ENCODE results near the gene INSYN1. TPM values are rescaled to one million over a fixed set of nuclear protein-coding genes. Genes with fewer than 3 reads are reported as not detected.

The INSYN1 gene
- total RNA-seq, 1 experiment from 2014 or later = 1.5 TPM

DNA sequence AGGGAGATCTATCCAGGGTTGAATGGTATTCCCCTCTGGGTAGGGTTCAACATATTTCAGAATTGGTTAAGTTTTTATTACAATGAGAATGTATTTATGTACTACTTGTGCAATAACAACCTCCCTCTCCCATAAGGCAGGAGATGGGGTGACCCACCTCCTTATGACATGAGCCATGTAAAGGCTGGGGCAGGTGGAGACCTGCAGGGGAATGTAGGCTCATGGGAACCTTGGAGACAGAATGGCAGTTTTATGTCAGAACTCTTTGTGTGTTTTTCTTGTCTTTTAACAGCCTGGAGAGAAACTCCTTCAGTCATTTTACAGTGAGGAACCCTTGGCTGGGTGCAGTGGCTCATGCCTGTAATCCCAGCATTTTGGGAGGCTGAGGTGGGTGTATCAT lies 24.6 kb upstream of the INSYN1 start:
- DNase-seq (ENCODE audit: low spot score) = no peak

DNA sequence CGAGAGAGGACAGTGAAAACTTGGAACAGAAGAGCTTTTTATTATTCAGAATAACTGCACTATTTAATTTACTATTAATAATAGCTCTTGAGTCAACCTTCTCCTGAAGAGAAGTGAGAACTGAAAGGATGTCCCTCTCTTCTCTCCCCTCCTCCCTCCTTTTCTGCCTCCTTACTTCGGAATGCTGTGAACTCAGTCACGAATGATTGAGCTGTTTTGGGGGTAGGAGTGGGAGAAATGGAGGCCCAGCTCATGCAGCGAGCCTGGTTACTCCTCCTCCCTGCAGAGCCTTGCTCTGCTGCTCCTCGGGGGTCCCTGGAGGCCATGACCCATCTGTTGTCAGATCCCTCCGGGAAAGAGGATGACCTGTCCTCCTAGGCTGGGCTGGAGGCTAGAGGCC lies 20.3 kb upstream of the INSYN1 start:
- DNase-seq (ENCODE audit: low spot score) = no peak

DNA sequence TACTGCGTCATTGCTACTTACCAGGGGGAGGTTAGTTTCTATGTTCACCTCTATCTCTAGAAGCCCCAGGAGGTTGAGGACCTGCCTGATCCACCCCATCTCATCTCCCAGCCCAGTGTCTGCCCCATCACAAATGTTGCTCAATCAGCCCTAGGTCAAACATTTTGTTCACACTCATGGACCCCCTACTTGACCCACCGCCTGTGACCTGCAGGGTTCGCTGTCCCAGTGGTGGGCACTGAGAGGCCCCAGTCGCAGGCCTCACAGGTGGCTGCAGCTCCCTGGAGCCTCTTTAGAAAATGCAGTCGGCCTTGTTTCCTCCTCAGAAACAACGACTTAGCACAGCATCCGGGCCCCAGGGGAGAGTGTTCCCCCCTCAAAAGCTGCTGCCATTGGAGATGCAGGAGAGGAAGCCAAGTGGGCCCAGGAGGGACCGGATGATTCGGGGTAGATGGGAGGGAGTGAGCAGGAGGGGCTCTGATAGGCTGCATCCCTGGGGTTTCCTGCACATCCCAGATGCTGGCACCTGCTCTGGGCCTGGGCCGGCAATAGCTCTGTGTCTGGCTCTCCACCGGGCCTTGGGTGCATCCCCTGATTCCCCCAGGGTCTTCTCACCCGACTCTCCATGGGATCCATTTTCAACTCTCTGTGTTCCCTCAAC lies 18.4 kb upstream of the INSYN1 start:
- no peak for DNase-seq (ENCODE audit: low spot score)

DNA sequence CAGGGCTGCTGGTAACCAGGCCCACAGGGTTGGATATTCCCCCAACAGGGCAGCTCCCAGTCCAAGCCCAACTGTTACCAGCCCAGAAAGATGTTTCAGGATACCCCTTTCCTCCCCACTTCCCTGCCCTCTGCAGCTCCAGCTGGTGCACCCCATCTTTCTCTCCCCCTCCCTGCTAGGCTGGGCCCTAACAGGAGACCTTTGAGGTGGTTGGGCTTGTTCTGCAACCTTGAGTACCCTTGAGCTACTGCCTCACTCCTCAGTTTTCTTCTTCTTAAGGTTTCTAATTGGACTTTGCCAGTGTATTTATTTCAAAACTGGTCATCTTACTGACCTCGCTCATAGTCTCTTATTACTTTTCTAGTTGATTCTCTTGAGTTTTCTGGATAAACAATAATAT lies 16.9 kb upstream of the INSYN1 start:
- DNase-seq (ENCODE audit: low spot score) = no peak

DNA sequence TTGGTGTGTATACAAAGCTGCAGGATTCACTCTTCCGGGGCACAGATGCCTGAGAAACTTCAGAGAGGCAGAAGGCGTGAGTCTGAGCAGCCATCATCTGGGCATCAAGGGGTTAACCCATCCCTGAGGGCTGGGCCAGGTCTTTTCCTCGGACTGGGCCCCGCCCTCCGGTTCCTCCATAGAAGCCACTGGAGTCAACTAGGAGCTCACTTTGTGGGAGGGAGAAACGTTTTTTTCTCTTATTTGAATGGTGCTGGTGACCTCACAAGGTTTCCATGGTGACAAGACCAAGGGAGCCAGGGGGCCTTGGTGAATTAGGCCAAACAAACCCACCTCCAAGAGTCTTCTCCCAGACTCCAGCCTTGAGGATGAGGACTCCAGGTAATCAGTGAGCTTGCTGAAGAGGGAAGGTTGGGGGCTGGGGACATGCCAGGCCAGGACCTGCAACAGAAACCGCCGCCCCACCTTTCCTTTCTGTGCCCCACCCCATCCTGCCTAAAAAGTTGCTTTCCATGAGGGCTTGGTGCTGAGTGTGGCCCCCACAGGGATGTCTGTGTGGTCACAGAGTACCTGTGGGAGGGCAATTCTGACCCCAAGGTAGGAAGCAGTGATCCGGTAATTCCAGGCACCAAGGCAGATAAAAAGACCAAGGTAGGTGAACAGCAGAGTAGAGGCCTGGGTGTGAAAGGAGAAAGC lies 14.8 kb upstream of the INSYN1 start:
- no peak for DNase-seq (ENCODE audit: low spot score)

DNA sequence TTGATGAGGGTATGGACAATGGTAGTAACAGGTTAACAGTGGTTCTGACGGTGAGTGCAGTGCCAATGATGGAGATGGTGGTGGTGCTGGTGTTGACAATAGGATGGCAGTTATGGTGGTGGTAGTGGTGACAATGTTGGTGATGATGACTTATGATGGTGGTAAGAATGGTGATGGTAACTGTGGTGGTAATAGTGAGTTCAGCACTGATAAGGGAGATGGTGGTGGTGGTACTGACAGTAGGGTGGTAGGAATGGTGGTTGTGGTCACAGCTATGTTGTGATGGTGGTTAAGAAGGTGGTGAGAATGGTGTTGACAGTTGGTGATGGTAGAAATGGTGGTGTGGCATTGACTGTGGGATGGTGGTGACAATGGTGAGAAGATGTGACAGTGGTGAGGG lies 13.4 kb upstream of the INSYN1 start:
- DNase-seq (ENCODE audit: low spot score) = no peak

DNA sequence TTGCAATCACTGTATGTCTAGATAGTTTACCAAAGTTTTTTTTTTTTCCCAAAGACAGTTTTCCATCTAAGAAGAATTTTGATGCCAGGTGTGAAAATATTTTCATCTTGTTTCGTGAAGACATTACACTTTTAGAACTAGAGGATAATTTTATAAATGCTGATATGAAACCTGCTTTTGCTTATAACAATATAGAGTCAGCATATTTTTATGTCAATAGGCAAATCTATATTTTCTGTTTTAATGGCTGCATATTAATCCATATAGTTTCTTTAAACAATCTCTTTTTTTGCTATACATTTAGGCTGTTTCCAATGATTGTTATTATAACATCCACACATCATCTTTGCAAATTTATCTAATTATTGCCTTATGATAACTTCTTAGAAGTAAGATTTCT lies 12.6 kb upstream of the INSYN1 start:
- no peak for DNase-seq (ENCODE audit: low spot score)

DNA sequence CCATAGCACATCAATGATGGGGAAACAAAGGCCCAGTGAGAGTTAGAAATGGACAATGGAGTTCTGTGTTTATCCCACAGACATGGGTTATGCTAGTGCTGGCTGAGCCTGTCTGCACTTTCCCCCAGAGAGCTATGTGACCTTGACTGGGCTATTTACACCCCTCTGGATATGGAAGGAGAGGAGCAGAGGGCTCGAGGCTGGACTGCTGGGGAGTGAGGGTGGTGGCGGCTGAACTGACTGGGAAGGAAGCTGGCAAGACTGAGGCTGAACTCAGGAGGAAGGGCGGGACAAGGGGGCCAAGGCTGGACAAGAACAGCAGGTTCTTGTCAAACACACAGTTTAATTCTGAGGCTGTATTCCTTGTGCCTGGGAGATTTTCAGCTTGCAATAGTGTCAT lies 10.8 kb upstream of the INSYN1 start:
- no peak for DNase-seq (ENCODE audit: low spot score)

DNA sequence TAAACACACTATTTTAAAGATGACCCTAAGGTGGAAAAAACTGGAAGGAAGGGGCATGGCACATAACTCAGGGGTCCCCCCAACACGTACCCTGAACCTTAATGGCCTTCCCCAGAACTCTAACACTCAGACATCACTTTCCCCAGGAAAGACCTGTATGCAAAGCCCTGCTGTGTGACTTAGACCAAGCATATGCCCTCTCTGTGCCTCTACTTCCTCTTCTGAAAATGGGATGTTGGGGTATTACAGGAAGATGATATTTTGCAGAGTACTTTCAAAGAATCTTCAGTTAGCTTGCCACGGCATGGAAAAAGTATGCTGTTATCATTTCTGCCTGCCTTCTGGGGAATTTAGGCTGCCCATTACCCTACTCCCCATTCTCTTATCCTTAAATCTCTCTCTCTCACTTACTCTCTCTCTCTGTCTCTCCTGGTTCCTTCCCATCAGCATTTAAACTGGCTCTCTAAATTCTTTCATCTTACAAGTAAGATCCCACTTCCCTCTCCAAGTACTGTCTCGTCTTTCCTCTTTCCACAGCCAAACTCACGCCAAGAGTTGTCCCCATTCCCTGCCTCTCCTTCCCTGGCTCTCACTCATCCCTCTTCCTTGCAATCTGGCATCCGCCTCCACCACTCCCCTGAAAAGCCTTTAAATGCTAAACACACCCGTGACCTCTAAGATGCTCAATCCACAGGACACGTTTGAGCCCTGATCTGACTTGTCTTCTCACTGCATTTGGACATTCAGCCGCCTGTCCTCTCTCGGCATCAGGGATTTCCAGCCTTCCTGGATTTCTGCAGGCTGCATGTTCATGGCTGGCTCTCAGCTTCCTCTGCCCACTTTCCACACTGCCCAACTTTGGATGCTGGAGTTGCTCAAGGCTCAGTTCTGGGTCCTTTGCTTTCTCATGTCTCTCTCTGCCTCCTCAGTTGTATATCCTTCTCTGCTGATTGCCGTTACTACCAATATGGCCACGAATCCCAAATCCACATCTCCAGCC lies 7.5 kb upstream of the INSYN1 start:
- no peak for DNase-seq (ENCODE audit: low spot score)

DNA sequence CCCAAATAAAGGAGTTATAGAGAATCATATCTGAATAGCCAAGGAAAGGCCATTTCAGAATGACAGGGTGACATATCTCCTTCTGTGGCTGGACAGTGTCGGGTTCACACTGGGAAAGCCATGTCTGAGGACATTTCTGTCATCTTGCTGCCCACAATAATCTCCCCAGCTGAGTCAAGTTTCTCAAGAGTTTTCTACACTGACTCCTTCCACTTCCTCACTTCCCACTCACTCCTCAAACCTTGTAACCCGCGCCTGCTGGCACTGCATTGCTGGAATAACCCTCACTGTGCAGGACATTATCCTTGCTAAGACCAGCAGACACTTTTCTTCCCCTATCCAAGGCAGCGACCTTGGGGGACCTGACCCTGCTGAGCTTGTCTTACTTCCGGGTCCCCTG lies 5.3 kb upstream of the INSYN1 start:
- no peak for DNase-seq (ENCODE audit: low spot score)

DNA sequence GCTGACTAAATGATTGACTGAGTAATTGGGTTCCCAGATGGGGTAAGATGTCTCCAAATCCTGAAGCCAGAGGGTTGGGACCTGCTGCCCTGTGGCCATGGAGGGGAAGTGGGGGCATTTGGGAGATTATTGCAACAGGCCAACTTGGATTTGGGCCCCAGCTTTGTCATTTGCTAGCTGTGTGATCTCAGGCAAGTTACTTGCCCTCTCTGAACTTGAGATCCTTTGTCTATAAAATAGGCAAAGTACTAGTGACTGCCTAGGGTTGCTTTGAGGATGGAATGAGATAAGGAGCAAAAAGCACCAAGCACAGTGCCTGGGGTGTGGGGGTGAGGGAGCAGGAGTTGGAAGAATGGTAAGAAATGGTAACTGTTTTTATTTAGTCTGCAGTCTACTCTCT lies 4.4 kb upstream of the INSYN1 start:
- no peak for DNase-seq (ENCODE audit: low spot score)

DNA sequence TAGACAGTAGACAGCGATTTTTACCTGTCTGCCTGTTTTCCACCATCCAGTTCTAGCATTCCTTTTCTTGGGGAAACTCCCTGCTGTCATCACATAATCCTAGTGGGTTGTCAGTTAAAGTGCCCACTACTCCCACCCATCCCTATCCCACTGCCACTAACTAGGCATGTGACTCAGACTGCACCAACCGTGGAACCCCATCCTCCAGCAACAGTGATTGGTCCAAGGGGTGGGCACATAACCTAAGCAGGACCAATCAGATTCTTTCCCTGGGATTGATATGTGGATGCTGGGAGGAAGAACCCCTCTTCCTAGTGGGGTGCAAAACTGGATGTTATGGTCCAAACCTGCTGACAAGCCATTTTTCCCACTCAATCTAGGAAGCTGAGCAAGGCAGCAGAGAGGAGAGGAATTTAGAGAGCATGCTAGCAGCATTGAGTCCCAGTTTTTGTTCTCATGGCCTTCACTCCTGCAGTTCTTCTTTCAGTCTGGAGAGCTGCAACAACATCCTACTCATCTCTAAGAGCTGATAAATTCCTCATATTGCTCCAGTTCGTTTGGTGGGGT lies 3.9 kb upstream of the INSYN1 start:
- DNase-seq (ENCODE audit: low spot score) = no peak

DNA sequence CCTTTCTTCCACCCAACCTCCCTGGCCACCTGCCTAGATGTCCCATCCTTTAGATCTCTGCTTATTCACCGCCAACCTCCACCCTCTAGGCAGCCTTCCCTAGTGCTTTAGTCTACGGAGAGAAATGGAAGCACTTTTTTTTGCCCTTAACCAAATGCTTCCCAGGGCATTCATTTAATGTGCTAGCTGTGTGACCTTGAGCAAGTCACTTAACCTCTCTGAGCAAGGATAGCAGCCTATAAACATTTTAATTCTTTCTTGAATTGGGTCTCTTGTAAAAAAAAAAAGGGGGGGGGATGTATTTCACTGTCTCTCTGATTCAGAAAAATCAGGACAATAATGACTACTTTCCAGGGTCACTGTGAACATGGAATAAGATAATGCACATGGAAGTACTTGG lies 3.2 kb upstream of the INSYN1 start:
- no peak for DNase-seq (ENCODE audit: low spot score)

DNA sequence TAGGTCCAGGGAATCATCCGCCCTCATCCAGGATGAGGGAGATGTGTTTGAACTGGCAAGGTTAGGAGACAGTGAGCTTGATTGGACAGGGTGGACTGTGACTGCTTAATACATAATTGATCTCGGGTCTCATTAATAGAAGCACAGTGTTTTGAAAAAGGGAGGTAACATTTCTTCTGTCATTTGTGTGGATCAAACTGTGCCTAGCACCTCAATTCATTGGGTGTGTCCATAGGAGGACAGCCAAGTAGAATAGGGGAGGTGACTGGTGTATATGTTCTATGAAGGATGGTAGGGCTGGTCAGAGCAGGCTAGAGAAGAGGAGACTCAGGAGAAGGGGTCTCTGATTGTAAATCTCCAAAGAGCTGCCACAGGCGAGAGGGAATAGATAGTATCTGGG lies 2.8 kb upstream of the INSYN1 start:
- DNase-seq (ENCODE audit: low spot score) = no peak

DNA sequence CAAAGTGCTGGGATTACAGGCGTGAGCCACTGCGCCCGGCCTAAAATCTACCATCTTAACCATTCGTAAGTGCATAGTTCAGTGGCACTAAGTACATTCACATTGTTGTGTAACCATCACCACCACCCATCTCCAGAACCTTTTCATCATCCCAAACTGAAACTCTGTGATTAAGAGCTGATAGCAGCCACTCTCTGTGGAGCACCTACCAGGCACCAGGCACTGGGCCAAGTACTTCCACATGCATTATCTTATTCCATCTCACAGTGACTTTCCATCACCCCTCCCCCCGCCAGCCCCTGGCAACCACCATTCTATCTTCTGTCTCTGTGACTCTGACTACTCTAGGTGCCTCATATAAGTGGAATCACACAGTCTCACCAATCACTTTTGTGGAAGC lies 2.3 kb upstream of the INSYN1 start:
- no peak for DNase-seq (ENCODE audit: low spot score)

DNA sequence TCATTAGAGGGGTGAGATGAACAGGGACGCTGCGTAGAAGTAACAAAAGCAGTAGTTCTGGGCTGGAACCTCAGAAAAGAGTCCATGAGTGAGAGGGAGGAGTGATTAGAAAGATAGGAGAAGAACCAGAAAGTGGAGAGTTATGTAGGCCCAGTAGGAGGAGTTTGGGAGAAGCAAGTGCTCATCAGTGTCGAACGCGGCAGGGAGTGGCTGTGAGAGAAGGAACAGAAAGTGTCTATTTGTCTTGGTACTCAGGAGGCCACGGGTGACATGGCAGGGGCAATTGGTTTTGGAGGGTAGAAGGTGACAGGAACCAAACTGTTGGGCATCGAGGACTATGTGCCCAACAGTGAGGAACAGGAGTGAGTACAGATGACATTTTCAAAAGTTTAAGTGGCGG lies 1.3 kb upstream of the INSYN1 start:
- DNase-seq (ENCODE audit: low spot score) = no peak

DNA sequence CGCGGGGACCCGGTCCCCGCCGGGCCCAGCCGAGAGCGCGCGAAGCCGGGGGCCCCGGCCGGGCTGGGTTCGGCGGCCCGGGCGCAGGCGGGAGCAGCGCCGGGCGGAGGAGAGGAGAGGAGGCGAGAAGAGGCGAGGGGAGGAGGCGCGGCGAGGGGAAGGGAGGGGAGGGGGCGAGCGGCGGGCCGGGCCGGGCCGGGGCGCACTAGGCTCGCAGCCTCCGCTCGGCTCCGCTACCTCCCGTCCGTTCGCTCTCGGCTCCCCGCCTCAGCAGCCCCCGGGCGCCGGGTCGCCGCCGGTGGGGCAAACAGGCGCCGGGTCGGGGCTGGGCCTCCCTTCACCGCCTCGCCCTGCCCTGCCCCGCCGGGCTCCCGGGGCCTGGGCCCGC lies 351 bp downstream of the INSYN1 start:
- no peak for DNase-seq (ENCODE audit: low spot score)

DNA sequence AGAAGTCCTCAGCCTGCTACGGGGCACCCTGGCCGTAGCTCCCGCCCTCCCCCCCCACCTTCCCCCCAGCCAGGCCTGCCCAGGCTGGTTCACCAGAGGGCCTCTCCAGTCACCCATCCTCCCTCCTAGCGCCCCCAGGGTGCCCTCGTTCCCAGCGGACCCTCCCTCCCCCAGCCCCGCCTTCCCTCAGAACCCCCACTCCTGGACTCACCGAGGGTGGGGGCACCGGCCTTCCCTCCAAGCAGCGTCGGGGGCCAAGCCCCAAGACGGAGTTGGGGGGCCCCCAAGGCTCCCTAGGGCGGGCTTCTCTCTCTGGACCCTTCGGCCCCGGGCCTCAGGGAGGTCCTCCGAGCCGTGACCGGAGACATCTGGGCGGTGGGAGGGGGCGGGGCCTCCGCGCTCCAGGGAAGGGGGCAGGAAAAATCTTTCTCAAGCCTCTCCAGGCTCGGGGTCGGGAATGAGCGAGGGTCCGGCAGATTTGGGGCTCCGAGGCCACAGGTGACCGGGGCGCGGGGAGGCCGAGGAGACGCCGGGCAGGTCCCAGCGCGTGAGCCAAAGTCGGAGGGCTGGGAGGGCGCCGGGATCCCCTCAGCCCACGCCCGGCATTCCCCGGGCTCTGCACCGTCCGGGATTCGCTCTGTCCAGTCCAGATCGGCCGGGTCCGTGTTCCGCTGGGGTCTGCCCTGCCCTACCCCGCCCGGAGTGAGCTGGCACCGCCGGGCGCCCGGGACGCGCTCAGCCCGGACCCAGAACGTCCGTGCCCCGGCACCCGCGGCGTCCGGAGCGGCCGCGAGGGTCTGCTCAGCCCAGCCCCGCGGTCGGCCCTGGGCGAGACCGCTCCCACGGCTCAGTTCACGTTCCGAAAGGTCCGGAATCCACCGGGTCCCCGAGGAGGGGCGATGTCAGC lies 999 bp downstream of the INSYN1 start:
- DNase-seq (ENCODE audit: low spot score) = no peak

DNA sequence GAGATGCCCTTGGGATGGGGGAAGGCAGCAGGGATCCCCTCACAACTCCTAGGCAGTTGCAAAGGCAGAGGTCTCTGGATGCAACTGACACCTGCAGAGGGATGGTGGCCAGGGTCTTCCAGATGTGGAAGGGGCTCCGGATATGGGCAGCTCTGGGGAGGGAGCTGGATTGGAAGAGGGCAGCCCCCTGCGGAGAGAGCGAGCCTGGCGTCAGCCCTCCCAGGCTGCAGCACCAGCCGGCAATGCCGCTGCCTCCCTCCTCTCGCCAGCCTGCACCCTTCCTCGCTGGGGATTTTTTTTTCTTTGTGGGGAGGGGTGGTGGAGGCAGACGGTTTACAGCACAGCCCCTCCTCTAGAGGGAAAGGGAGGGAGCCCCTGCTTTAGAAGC lies 1.6 kb downstream of the INSYN1 start:
- no peak for DNase-seq (ENCODE audit: low spot score)

DNA sequence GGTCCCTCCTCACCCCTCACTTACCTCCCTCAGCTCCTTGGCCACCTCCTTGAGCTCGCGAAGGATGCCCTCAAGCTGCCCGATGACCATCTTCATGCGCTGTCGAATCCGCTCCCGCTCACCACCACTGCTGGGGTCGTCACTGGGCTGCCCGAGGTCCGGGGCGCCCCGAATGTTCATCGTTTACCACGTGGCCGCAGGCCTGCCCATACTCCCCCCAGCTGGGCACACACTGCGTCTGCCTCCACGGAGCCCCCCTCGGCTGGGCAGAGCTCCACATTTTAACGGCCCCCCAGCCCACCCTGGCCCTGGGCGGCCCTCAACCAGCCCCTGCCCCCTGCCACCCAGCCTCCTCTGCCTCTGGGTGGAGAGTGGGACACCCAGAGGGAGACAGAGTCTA lies 2.2 kb downstream of the INSYN1 start:
- no peak for DNase-seq (ENCODE audit: low spot score)

DNA sequence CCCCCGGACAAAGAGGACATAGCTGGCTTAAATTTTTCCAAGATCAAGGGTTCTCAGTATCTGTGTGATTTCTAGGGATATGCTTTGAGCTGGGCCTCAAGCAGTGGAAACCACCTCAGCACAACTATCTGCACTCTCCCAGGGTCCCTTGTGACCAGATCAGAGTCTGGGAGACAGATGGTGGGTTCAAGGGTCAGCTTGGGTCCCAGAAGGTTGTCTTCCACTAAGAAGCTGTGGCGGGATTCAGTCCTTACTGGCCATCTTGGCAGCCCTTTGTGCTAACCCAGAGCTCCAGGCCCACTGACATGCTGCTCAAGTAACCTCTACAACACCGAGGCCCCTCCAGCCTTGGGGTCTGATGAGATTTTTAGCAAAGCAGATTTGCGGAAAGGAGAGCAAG lies 2.7 kb downstream of the INSYN1 start:
- no peak for DNase-seq (ENCODE audit: low spot score)

Measured in A172 (cell line).